Activated CD8-positive, alpha-beta memory T cell treated with anti-CD3 and anti-CD28 coated beads for 24 hours (primary cell): ENCODE data around the gene CHST14.
A peak's percentile ranks its signal among the peaks of the same experiment; 100 is the strongest.

Experiments
- DNase-seq: peaks from one replicate; pipeline ENCODE4 v3.0.0-alpha.2; 2020

Gene CHST14, protein sequence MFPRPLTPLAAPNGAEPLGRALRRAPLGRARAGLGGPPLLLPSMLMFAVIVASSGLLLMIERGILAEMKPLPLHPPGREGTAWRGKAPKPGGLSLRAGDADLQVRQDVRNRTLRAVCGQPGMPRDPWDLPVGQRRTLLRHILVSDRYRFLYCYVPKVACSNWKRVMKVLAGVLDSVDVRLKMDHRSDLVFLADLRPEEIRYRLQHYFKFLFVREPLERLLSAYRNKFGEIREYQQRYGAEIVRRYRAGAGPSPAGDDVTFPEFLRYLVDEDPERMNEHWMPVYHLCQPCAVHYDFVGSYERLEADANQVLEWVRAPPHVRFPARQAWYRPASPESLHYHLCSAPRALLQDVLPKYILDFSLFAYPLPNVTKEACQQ

DNA sequence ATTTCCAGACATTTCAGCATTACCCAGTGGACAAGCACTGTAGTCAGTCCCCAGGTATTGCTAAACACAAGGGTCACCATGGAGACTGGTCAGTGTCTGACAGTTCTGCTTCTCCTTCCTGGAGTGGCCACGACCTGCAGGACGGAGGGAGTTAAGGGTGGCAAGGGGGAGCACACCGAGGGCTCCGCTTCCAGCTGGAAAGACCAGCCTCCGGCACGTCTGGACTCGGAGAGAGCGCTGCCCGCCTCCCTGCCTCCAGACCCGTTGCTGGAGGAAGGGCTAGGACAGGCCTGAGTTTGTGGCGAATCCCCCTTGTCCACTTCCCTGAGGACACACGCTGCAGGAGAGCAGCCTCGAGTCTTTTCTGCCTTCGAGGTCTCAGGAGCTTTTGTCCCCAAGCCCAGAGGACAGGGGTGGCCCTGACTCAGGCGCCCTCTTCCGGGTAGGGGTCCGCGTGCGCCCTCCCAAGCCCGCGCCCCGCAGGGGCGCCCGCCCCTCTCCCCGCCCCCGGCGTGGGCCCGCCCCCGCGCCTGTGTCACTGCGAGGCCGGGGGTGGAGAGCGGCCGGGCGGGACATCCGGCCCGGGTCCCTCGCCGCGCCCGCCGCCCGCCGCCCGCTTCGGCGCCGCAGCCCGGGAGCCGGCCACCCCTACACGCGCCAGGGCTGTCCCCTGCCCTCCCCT is at the start of gene CHST14:
Gene CHST14 (plus strand): TSS at position 562 of the 682 bp plus-strand sequence. CDS start 230 bp downstream, outside the sequence.
- peak; percentile 83 for DNase-seq

DNA sequence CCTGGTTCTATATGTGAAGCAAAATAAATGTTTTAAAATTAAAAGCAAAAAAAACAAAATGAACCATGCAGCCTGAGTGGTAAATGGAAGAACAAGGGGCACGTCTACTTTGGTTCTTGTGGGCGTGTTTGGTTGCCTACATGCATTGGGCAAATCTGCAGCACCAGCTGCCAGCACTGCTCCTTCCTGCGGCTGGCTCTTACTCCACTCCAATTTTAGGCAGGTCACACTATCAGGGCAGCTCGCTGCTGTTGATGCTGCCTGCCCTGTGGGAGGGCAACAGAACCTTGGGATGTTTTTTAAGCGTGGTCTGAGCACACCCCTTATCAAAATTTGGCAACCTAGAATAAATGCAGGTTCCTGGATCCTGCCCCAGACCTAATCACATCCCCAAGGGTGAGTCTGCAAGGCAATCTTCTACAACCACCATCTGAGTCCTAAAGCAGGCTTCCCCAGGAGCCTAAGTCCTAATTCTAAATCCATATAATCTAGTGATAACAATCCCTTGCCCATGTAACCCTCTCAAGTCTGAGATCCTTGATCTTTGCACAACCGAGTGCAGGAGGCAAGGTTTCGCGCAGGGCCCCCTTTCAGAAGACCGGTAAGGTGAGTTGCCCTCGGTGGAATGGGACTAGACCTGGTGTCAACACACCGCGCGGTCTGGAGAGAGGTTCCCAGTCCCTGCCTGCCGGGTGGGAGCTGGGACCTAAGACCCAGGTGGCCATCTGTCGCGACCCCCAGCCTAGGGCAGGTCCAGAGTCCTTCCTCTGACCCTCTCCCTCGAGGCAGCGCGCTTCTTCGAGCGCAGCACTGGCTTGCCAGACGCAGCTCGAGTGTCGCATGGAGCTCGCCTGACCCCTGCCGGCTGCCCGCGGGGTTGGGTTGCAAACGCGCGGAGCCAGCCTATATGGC is 49.3 kb upstream of the CHST14 start:
- DNase-seq: peak; percentile 94

DNA sequence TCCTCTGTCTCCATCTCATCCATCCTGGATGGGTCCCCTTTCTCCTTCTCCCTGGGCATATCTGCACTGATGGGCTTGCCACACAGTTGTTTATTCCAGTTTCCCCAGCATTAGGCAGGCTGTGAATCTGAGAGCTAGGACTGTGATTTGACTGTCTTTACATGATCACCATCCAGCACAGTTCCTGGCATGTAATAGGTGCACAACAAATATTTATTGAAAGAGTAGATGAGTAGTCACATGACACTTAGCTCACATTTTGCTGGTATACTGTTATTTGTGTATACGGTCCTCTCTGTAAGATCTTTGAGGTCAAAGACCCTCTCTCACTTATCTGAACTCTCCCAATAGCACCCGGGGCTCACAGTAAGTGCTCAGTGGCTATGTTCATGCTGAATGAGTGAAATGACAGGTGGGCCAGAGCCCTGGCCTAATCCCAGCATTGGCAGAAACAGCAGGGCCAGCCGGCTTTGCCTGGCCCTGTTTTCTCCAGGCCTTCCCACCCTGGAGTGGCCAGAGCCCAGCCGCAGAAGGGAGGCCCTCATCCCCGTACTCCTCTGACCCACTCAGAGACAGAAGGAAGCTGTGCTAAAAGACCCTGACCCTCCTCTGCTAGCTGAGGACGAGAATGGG is 46.2 kb upstream of the CHST14 start:
- DNase-seq: no peak

DNA sequence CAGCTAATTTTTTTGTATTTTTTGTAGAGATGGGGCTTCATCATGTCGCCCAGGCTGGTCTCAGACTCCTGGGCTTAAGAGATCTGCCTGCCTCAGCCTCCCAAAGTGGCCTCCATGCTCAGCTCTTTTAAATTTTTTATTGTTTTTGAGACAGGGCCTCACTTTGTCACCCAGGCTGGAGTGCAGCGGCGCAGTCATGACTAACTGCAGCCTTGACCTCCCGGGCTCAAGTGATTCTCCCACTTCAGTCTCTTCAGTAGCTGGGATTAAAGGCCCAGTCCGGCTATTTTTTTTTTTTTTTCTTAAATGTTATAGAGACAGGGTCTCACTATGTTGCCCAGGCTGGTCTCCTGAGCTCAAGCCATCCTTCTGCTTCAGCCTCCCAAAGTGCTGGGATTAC is 45.1 kb upstream of the CHST14 start:
- no peak for DNase-seq

DNA sequence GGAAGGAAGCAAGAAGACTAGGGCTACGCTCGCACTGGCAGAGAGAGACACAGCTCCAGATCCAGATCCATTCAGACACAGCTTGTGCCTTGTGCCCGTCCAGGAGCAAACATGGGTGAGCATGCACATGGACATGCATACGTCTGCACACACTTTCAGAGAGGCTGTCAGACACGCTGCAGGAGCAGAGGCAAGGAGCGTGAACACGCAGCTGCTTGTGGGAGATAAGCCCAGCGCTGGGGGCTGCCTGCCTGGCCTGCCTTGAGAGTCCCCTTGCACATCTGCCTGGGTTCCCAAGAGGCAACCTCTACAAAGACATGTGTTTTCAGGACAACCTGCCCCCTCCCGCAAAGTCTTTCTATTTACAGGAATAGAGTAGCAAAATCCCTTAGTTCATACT is 43.6 kb upstream of the CHST14 start:
- DNase-seq: no peak

DNA sequence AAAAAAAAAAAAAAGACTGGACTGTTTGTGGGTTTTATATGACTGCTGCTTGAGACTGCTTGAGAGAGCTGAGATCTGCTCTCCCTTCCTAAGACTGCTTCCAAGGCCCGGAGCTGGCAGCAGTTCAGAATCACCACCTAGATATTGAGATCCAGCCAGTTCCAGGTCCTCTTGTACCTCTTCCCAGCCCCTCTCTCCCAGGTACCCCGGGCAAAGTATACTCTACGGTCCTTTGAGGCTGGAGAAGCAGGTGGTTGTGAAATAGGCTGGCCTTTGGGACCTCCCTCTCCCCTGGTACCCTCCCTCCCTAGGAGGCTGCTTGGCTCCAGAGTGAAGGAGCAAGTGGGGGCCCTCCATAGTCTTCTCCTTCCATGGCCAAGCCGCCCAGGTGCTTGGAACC is 42.6 kb upstream of the CHST14 start:
- DNase-seq: no peak

DNA sequence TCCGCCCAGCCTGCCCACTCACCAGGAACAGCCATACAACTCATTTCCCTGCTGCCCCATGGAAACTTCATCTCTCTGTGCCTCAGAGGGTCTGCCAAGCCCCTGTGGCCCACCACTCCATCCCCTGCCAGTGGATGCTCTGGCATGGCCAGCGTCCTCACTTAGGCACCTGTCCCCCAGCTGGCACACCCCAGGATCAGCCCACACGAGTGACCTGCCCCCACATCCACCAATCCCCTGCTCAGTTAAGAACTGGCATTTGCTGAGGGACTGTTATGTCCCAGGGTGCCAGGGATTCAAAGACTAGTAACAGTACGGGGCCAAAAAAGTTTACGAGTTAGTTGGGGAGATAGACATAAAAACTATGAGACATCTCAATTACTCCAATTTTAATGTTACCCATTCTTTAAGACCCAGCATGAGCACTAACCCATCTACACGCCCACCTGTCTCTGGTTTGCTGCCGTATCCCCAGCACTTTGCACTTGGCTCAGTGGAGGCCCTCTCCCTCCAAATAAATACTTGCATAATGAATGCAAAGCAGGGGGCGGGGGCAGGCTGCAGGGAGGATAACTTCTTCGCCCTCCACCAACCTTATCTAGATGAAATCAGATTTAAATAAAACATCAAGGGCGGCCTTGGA is 41.6 kb upstream of the CHST14 start:
- DNase-seq: no peak

DNA sequence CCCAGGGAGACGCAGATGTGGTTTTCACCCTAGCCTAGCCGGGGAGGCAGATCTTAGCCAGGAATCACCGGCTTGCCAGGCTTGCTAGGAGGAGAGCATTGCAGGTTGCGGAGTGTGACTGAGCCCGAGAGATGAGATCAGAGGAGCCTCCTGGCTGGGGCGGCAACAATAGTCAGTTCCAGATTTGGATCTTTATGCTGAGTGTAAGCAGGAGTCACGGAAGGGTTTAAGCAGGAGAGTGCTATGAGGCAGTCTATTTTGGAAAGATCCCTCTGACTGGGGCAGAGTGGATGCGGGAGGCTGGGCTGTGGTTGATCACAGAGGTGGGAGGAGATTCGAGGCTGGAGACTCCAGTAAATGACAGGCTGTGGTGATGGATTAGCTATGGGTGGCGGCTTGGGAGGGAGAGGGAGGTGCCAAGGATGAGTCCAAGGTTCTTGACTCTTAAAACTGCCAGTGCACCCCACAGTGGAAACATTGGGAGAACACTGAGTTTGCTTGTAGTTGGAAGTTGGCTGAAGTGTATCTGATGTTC is 40.4 kb upstream of the CHST14 start:
- DNase-seq: no peak

DNA sequence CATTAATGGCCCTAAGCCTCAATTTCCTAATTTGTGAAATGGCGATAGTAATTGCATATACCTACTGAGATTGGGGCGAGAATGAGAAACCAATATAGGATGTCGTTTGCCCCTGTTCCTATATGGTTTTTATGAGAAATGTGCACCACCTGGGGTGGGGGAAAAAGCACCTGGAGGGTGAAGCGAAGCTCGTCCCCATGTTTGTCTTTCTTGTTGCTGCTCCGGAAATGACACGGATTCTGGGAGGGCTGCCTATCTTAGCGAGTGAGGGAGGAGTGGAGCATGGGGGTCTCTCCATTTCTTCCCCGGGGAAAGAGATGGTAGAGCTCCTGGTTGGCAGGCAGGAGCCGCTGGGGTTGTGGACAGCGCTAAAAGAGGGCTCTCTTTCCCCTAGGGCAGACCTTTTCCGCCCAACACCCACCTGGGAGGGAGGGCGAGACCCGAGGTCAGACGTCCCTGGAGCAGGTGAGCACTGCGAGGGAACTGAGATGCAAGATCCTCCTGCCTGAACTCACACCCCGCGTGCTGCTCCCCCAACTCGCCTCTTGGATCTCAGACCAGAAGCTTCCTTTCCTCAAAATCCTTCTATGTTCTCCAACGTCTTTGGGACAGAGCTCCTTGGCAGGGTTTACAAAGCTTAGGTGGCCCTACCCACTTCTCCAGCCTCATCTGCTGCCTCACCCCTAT is 35.6 kb upstream of the CHST14 start:
- no peak for DNase-seq

DNA sequence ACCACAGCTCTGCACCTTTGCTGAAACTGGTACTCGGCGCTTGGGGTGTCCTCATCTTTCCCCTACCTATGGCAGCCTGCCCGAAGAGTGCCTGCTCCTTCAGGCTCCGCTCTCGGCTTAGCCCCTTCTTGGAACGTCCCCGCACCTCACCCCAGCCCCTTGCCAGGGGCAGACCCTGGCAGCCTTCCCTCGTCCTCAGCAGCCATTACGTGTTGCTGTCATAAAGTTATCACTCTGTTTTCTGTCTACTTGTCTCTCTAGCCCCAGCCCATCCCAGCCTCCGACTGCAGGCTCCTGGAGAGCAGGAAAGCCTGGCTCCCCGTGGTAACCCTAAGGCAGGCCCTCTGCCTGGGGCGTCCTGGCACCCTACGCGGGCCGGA is 35.1 kb upstream of the CHST14 start:
- DNase-seq: no peak

DNA sequence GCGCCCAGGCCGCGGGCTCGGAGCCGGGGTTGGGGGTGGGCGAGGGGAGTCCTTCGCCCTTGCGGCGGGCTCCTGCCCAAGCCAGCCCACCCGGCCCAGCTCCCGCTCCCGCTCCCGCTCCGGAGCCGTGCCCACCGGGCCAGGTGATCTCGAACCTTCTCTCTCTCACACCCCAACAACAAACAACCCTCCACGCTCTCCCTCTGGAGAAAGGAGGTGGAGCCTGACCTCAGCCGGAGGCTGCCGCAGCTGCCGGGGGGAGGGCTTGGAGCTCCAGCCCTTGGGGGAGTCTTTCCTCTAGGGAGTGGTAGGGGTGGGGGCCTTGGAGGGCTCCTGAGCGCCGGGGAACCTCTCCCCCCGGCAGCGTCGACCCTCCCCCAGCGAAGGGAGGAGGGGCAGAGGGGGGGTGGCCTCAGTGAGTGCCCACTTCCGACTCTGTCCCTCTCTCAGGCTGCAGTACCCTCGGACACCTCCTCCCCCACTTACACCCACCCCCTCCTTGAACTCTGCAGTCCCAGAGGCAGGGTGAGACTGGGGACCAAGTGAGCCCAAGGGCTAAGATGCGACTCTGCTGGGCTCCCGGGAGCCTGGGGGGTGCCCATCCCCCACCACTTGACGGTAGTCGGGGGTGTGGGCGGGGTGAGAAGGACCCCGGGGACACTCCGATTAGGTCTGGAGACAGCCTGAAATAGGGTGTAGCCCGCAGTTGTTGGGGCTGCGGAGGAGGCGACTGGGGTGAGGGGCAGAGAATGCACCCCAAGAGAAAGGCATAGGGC is 34.5 kb upstream of the CHST14 start:
- peak; percentile 64 for DNase-seq

DNA sequence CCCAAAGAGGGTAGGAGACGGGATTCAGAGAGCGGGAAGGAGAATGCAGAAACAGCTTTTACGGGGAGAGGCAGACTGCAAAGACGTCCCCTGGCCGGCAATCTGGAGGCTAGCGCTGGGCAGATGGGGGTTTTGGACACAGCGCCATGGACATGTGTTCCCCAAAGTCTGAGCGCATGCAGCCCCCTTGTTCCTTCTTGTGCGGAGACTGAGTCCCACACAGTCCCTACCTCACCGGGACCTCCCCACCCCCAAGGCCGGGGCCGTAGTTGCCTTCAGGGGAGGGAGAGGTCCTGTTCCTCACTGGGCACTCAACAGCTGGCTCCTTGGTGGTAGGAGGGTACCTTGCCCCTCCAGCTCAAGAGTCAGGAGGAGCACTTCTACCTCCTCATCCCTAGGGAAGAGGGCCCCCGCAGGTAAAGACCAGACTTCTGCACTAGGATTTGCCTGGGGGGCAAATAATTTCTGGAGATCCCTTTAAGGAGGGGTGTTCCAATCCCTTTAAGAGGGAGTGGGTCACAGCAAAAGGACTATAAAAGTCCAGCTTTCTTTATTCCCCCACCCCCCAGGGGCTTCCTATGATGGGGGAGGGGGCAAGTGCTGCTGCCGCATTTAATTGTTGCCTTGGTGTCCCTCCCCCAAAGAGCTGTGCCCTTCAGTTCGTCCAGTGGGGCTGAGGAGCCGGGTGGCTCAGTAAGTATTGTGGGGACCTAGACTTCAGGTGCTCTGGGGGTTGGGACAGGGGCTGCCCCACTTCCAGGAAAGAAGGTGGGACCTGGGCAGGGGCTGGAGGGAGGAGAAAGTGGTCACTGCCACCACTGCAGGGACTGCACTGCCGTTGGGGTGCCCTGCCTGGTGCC is 33.7 kb upstream of the CHST14 start:
- no peak for DNase-seq

DNA sequence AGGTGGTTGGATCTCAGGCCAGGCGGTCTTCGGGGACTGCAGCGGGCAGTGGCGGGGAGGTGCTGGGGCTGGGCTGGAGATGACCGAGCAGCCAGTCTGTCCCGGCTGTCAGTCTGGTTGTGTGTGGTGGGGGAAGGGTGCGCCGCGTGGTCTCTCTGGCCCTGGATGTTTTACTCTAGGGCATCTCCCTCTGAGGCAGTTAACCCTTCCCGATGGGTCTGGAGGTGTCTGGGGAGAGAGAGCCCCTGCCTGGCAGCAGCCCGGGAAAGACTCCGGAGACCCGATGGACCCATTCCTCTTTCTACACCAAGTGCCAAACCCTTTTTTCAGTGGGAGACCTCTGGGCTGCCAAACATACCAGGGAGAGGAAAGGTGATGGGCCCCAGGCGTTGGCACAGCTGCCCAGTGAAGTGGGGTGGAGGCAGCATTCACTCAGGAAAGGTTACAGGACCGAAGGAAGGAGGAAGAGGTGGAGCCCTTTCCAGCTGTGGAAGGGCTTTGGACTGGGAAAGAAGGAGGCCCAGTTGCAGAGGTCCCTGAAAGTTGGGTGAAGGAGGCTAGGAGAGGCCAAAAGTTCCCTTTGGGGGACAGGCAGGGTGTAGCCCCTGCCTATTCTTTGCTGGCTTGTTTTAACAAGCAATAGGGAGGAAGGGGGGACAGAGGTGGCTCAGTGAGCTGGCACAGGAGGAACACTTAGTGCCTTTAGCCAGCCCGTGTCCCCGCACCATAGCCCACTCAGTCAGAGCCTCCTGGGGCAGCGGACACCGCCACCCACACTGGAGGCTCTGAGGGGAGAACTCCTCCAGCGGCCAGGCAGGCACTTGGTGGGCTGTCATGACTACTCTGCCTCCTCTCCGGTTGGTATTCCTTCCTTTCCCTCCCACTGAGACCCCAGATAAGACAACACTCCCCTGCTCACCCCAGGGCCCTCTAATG is 32.8 kb upstream of the CHST14 start:
- no peak for DNase-seq

DNA sequence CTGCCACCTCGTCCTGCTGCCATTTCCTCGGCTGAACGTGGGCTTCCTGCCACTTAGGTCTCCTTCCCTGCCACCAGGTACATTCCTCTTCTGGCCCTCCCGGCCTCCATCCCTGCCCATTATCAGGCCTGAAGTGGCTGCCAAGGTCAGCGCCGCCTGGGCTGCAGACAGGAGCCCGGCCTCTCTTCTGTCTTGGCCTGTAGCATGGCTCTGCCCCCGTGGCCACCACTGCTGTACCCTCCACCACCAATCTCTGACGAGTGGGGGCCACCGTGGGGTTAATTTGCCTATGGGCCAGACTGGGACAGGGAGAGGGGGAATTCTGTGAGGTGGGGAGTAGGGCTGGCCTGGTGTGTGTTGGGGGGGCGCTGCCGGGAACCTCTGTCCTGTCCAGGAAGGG is 32.1 kb upstream of the CHST14 start:
- no peak for DNase-seq

DNA sequence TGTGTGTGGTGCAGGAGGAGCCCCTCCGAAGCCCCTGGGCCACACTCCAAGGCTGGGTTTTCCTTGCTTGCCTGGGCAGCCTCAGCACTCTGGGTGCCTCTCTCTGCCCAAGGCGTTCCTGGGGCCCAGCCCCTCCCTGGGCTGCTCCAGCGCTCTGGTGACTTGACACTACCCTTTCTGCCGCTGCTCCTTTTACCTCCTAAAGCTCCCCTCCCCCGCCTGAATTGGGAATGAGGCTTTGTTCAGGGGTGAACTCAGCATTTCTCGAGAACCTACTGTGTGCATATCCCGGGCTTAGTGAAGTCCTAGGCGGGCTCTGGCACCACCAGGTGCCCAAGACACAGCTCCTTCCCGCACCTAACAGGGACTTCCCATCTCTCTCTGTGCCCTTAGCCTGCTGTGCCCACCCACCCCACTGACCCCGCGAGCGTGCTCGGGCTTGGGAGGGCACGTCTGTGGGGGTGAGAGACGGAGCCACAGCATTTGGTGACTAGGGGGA is 31.3 kb upstream of the CHST14 start:
- no peak for DNase-seq

DNA sequence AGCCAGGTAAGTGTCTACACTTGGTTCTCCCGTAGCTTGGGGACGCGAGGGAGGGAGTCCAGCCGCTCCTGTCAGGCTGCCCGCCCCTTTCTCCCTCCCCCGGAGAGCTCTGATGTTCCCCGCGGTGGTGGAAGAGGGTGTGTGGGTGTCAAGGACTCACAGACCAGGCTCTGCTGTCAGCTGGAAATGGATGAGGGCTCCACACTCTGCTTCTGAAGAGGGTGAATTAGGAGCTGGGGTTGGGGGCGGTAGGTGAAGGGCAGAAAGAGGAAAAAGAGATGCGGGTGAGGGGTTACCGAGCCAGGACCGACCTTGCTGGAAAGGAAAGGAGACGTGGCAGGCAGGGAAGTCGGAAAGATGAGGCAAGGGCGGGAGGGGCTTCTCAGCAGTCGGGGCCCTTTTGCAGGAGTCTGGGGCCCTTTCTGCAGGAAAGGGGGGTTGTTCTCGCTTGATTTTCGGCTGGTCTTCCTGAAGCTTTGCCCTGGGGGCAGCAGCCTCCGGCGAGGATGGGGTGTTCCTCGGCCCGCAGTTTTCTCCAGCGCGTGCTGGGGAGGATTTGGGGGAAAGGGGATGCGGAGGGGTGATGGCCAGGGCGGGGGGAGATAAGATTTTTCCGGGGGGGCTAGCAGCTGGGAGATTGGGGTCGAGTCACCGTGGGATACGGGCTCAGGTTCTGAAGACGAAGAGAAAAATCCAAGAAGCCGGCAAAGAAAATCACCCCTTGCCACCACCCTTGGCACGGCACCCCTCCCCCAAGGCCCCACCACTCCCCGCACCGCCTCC is 30.6 kb upstream of the CHST14 start:
- peak; percentile 74 for DNase-seq

DNA sequence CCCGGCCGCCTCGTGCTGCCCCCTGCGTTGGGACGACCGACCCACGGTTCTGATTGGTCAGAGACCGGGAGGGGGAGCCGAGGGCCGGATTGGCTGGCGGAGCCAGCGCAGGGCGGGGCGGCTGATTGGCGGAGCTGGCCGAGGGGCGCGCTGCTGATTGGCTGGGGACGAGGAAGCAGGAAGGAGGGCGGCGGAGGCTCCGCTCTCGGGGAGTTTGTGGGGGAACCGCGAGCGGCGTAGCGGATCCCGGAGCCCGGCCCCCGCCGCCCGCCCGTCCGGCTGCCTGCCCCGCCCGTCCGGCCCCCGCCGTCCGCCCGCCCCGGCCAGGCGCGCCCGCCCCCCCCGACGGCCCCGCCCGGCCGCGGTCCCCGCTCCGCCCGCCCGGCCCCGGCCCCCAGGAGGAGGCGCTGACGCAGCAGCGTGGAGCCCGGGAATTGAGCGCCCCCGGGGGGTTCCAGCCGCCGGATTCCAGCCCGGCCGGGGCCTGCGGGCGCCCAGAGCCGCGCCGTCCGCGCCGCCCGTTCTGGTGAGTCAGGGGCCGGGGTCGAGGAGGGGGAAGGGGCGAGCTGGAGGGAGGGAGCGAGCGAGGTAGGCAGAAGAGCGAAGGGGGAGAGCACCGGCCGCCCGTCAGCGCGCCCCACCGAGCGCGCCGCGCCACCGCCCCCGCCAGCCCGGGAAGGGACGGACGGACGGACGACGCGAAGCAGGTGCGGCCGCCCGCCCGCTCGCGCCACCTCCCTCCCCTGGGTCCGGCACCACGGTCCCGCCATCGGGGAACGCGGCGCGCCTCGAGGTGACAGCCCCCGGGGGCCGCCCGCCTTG is 29.8 kb upstream of the CHST14 start, which contains the start of gene BAHD1:
Gene BAHD1 (plus strand): TSS at position 211 of the 822 bp plus-strand sequence. CDS start 17,512 bp downstream, outside the sequence.
- peak; percentile 97 for DNase-seq
